IMR-90 (cell line): ENCODE results near the gene KLHDC1. TPM values are rescaled to one million over a fixed set of nuclear protein-coding genes. Genes with fewer than 3 reads are reported as not detected.

Experiments used
- ATAC-seq: fragments of 200-7000 bp; cut with Tn5 transposase; 2 replicates; pipeline ENCODE4 v1.9.1; 2020; ENCODE audit warnings: low read depth, mild to moderate bottlenecking, moderate library complexity
- BruUV-seq: library from RNA; stranded (reverse); fragments of 400-500 nt; replicated peaks from 2 replicates; lab custom pipeline; 2021; lab: Mats Ljungman, UMichigan
- CTCF ChIA-PET: fragments of 300-600 bp; formaldehyde crosslinking; extraction: SDS; loops from one replicate; lab custom pipeline; 2021; ENCODE audit warnings: antibody characterized with exemption; lab: Yijun Ruan, JAX
- POLR2A ChIA-PET: fragments of 300-600 bp; sonication (Branson Sonifier 250); formaldehyde crosslinking; loops from one replicate; lab custom pipeline; 2022; ENCODE audit warnings: antibody characterized with exemption; ENCODE audit not compliant: unreplicated experiment; lab: Charles Lee
- DNase-seq: peaks from one replicate; pipeline ENCODE4 v3.0.0; 2013
- H2AFZ ChIP-seq: replicated peaks from 2 replicates; pipeline ENCODE3; 2013; ENCODE audit warnings: low read length, mild to moderate bottlenecking; ENCODE audit not compliant: poor library complexity
- H2AK5ac ChIP-seq: 2 replicates; pipeline ENCODE4 v1.6.1; 2013; ENCODE audit warnings: low read depth, low read length, inconsistent platforms
- H2AK9ac ChIP-seq: replicated peaks from 2 replicates; pipeline ENCODE3; 2013; ENCODE audit warnings: mild to moderate bottlenecking, low read depth, low read length, moderate library complexity; ENCODE audit not compliant: poor library complexity
- H2BK120ac ChIP-seq: 2 replicates; pipeline ENCODE4 v1.6.1; 2013; ENCODE audit warnings: low read depth, low read length, inconsistent platforms
- H2BK15ac ChIP-seq: 3 replicates; pipeline ENCODE4 v1.6.1; 2013; ENCODE audit warnings: low read depth, low read length, inconsistent platforms
- H2BK20ac ChIP-seq: 2 replicates; pipeline ENCODE4 v1.6.1; 2013; ENCODE audit warnings: low read depth, mild to moderate bottlenecking, inconsistent platforms, low read length, moderate library complexity
- H2BK5ac ChIP-seq: 2 replicates; pipeline ENCODE4 v1.6.1; 2013; ENCODE audit warnings: mild to moderate bottlenecking, low read depth, low read length, inconsistent platforms; ENCODE audit not compliant: poor library complexity, severe bottlenecking
- H3K14ac ChIP-seq: replicated peaks from 2 replicates; pipeline ENCODE4 v1.6.1; 2013; ENCODE audit warnings: low read depth, low read length, inconsistent platforms
- H3K18ac ChIP-seq: 2 replicates; pipeline ENCODE4 v1.6.1; 2013; ENCODE audit warnings: low read depth, low read length, control low read depth
- H3K23ac ChIP-seq: 2 replicates; pipeline ENCODE4 v1.6.1; 2013; ENCODE audit warnings: low read depth, low read length, inconsistent platforms
- H3K27ac ChIP-seq: 2 replicates; pipeline ENCODE4 v1.5.1; 2013; ENCODE audit warnings: mild to moderate bottlenecking, control low read depth, low read length; ENCODE audit not compliant: insufficient read depth
- H3K27me3 ChIP-seq: 2 replicates; pipeline ENCODE4 v1.6.1; 2013; ENCODE audit warnings: low read length; ENCODE audit not compliant: control insufficient read depth, insufficient read depth
- H3K36me3 ChIP-seq: 2 replicates; pipeline ENCODE4 v1.6.1; 2013; ENCODE audit warnings: low read length, mixed read lengths; ENCODE audit not compliant: control insufficient read depth, insufficient read depth
- H3K4ac ChIP-seq: 2 replicates; pipeline ENCODE4 v1.6.1; 2013; ENCODE audit warnings: low read depth, low read length, inconsistent platforms
- H3K4me1 ChIP-seq: 2 replicates; pipeline ENCODE4 v1.6.1; 2013; ENCODE audit warnings: low read length, mixed read lengths; ENCODE audit not compliant: control insufficient read depth, insufficient read depth
- H3K4me2 ChIP-seq: 2 replicates; pipeline ENCODE4 v1.6.1; 2013; ENCODE audit warnings: low read depth, mild to moderate bottlenecking, control low read depth, low read length, moderate library complexity
- H3K4me3 ChIP-seq: 2 replicates; pipeline ENCODE4 v1.5.1; 2013; ENCODE audit warnings: low read depth, mild to moderate bottlenecking, control low read depth, low read length, moderate library complexity; ENCODE audit not compliant: insufficient read depth
- H3K56ac ChIP-seq: 2 replicates; pipeline ENCODE4 v1.6.1; 2013; ENCODE audit warnings: low read length, inconsistent platforms; ENCODE audit not compliant: insufficient read depth; ENCODE audit errors: extremely low read depth
- H3K79me1 ChIP-seq, 2 experiments: 2 replicates each; pipeline ENCODE4 v1.6.1; 2013; ENCODE audit warnings: low read length in 2 of 2, inconsistent platforms in 1 of 2, low read depth in 1 of 2
- H3K9ac ChIP-seq: 2 replicates; pipeline ENCODE4 v1.6.1; 2013; ENCODE audit warnings: low read depth, low read length, control low read depth
- H3K9me1 ChIP-seq: 2 replicates; pipeline ENCODE4 v1.6.1; 2013; ENCODE audit warnings: low read length, inconsistent platforms; ENCODE audit not compliant: insufficient read depth
- H3K9me3 ChIP-seq: 2 replicates; pipeline ENCODE4 v1.6.1; 2013; ENCODE audit warnings: low read length; ENCODE audit not compliant: control insufficient read depth, insufficient read depth
- H4K20me1 ChIP-seq: 2 replicates; pipeline ENCODE4 v1.6.1; 2013; ENCODE audit warnings: low read length, inconsistent platforms; ENCODE audit not compliant: insufficient read depth
- H4K5ac ChIP-seq: 2 replicates; pipeline ENCODE4 v1.6.1; 2013; ENCODE audit warnings: mild to moderate bottlenecking, low read depth, low read length, control low read depth
- H4K8ac ChIP-seq, 2 experiments: 2 replicates each; pipeline ENCODE4 v1.6.1; 2013; ENCODE audit warnings: low read depth in 2 of 2, low read length in 2 of 2, control low read depth in 1 of 2, inconsistent platforms in 1 of 2
- H4K91ac ChIP-seq: 2 replicates; pipeline ENCODE4 v1.6.1; 2013; ENCODE audit warnings: low read depth, low read length, inconsistent platforms; ENCODE audit not compliant: insufficient read depth
- BHLHE40 ChIP-seq: fragments of 150-350 bp; IDR thresholded peaks from 2 replicates; pipeline ENCODE4 v1.6.1; 2016; ENCODE audit warnings: mild to moderate bottlenecking, low read depth, low read length
- CEBPB ChIP-seq: IDR thresholded peaks from 2 replicates; pipeline ENCODE4 v1.6.1; 2012; ENCODE audit warnings: low read depth, low read length, improper control_type of control experiment
- CHD1 ChIP-seq: IDR thresholded peaks from 2 replicates; pipeline ENCODE4 v1.6.1; 2012; ENCODE audit warnings: low read depth, low read length, improper control_type of control experiment
- FOS ChIP-seq: fragments of 150-350 bp; IDR thresholded peaks from 2 replicates; pipeline ENCODE4 v1.6.1; 2016; ENCODE audit warnings: low read depth, low read length
- MAFK ChIP-seq: IDR thresholded peaks from 2 replicates; pipeline ENCODE4 v1.6.1; 2012; ENCODE audit warnings: low read depth, low read length, improper control_type of control experiment
- MAZ ChIP-seq: IDR thresholded peaks from 2 replicates; pipeline ENCODE4 v1.6.1; 2012; ENCODE audit warnings: low read depth, mild to moderate bottlenecking, low read length, improper control_type of control experiment, moderate library complexity, borderline replicate concordance
- MXI1 ChIP-seq: IDR thresholded peaks from 2 replicates; pipeline ENCODE4 v1.6.1; 2012; ENCODE audit warnings: low read depth, mild to moderate bottlenecking, low read length, moderate library complexity, borderline replicate concordance
- NFE2L2 ChIP-seq: fragments of 150-350 bp; IDR thresholded peaks from 2 replicates; pipeline ENCODE4 v1.6.1; 2016; ENCODE audit warnings: low read depth, mild to moderate bottlenecking, low read length
- POLR2A ChIP-seq: IDR thresholded peaks from 2 replicates; pipeline ENCODE4 v1.6.1; 2012; ENCODE audit warnings: mild to moderate bottlenecking, low read depth, low read length
- RAD21 ChIP-seq: IDR thresholded peaks from 2 replicates; pipeline ENCODE4 v1.6.1; 2012; ENCODE audit warnings: low read length, improper control_type of control experiment
- RCOR1 ChIP-seq: IDR thresholded peaks from 2 replicates; pipeline ENCODE4 v1.6.1; 2012; ENCODE audit warnings: mild to moderate bottlenecking, low read length, improper control_type of control experiment; ENCODE audit not compliant: insufficient replicate concordance
- RFX5 ChIP-seq: IDR thresholded peaks from 2 replicates; pipeline ENCODE4 v1.8.0; 2012; ENCODE audit warnings: low read depth, mild to moderate bottlenecking, low read length, moderate library complexity
- SMC3 ChIP-seq: fragments of 150-350 bp; IDR thresholded peaks from 2 replicates; pipeline ENCODE4 v1.6.1; 2016; ENCODE audit warnings: low read depth, mild to moderate bottlenecking, antibody characterized with exemption, low read length, moderate library complexity
- dilution Hi-C: fragments of 300-500 bp; cut with HindIII; formaldehyde crosslinking; loops from one replicate; pipeline ENCODE4 v1.14.3; 2018; ENCODE audit warnings: low sequenced_read_pairs; ENCODE audit not compliant: unreplicated experiment
- in situ Hi-C: fragments of 300-500 bp; cut with MboI; formaldehyde crosslinking; loops from 3 replicates; pipeline ENCODE4 v1.14.3; 2019; ENCODE audit warnings: low sequenced_read_pairs, inconsistent platforms, mixed read lengths
- intact Hi-C: fragments of 100-400 bp; cut with micrococcal nuclease; formaldehyde crosslinking; loops from 2 replicates; pipeline ENCODE4 v1.10.0; 2022
- polyA plus RNA-seq, 3 experiments: library from polyadenylated mRNA; depleted of rRNA; stranded (reverse); fragments of >200 nt; gene quantifications; 2 replicates each; pipeline ENCODE4 v1.2.3, GENCODE V29; 2012; ENCODE audit warnings: low replicate concordance in 1 of 3
- total RNA-seq: library from RNA; depleted of rRNA; stranded (reverse); fragments of >200 nt; gene quantifications from 2 replicates; pipeline ENCODE4 v1.2.3, GENCODE V29; 2012

KLHDC1 gene
- total and polyA plus RNA-seq, 2 of the 4 experiments (the other 2 are of a cell fraction), result 0.51 to 0.90 TPM

GRCh38 chr14:49670475-49670874 lies 22.4 kb upstream of the KLHDC1 start:
- Histone ChIP-seq H3K23ac (no peak overlapping the region), H3K4me1 (no peaks in the 10 kb centered on the region), H3K79me1 (peaks cover 0 to 2% of the 10 kb centered on the region in 2 experiments; a peak in 2 of 4 replicates), H2AFZ (no peak overlapping the region), H4K91ac (no peak overlapping the region), H3K9ac (no peak overlapping the region), H2BK5ac (no peak overlapping the region), H4K20me1 (no peaks in the 10 kb centered on the region), H3K4ac (no peak overlapping the region), H3K18ac (no peak overlapping the region), H3K14ac (no peak overlapping the region), H2BK15ac (no peak overlapping the region), H3K4me2 (no peak overlapping the region), H3K56ac (no peak overlapping the region), H2AK9ac (no peak overlapping the region), H3K9me1 (no peaks in the 10 kb centered on the region; the same call in 1 of the 2 replicates), H3K27ac (no peak overlapping the region), H4K8ac (no peak overlapping the region), H2BK20ac (no peak overlapping the region), H2AK5ac (no peak overlapping the region), H3K36me3 (0 out of 2 replicates have a peak, but pooled peaks cover 1% of the 10 kb centered on the region), H4K5ac (no peak overlapping the region), H2BK120ac (no peak overlapping the region), H3K27me3 (no peaks in the 10 kb centered on the region), H3K4me3 (no peak overlapping the region), H3K9me3 (no peaks in the 10 kb centered on the region)
- CTCF ChIA-PET, result interaction anchor here (0.6 kb wide), 1 partner anchor 15 kb away, joined by 3 read pairs; no protein-coding TSS in a partner anchor
- TF ChIP-seq MAZ (no peak), NFE2L2 (no peak), POLR2A (no peak), BHLHE40 (no peak), RAD21 (no peak), CEBPB (no peak), MXI1 (no peak), RFX5 (no peak), SMC3 (no peak), MAFK (no peak), RCOR1 (no peak), FOS (no peak), CHD1 (no peak)
- intact Hi-C loops (no loop called here), in situ Hi-C loops (no loop called here), dilution Hi-C loops (no loop called here)
- DNase-seq (no peak), ATAC-seq (no peak)
- POLR2A ChIA-PET, result no interaction called here
- no TSS peak for BruUV-seq
